Suprapubic skin (tissue), 4 donors: ENCODE measurements around the gene KCND1. TPM values are rescaled to one million over a fixed set of nuclear protein-coding genes. Genes with fewer than 3 reads are reported as not detected.

Experiments used
- DNase-seq, 2 donors: peaks; one replicate each; pipeline ENCODE4 v3.0.0-alpha.2; 2019; ENCODE audit warnings: low spot score in 2 of 2
- H3K27ac ChIP-seq: fragments of 200-600 bp; sonication (generic); one replicate; pipeline ENCODE4 v1.5.1; 2019
- H3K27me3 ChIP-seq: fragments of 200-600 bp; sonication (generic); one replicate; pipeline ENCODE4 v1.5.1; 2019
- H3K36me3 ChIP-seq: fragments of 200-600 bp; sonication (generic); one replicate; pipeline ENCODE4 v1.5.1; 2019
- H3K4me1 ChIP-seq: fragments of 200-600 bp; sonication (generic); one replicate; pipeline ENCODE4 v1.5.1; 2019
- H3K4me3 ChIP-seq: fragments of 200-600 bp; sonication (generic); one replicate; pipeline ENCODE4 v1.5.1; 2019; ENCODE audit warnings: mild to moderate bottlenecking
- H3K9me3 ChIP-seq: fragments of 200-600 bp; sonication (generic); one replicate; pipeline ENCODE4 v1.5.1; 2019
- EP300 ChIP-seq: sonication (generic); formaldehyde crosslinking; IDR thresholded peaks from one replicate; pipeline ENCODE4 v1.6.1; 2017; ENCODE audit warnings: antibody characterized with exemption
- POLR2A ChIP-seq, 2 donors: fragments of 450-650 bp; IDR thresholded peaks; one replicate each; pipeline ENCODE4 v1.6.1; 2017; ENCODE audit warnings: antibody characterized with exemption in 2 of 2, mild to moderate bottlenecking in 2 of 2, moderate library complexity in 2 of 2
- POLR2AphosphoS5 ChIP-seq, 3 donors: sonication (generic); formaldehyde crosslinking; IDR thresholded peaks; one replicate each; pipeline ENCODE4 v1.6.1; 2017; ENCODE audit warnings: antibody characterized with exemption in 3 of 3
- WGBS: methylation state at CpG from one replicate; pipeline ENCODE4 v1.1.5; 2018; 5-methylcytosine and 5-hydroxymethylcytosine counted together
- total RNA-seq, 4 donors: library from RNA; depleted of rRNA; stranded (reverse); fragments of >200 nt; gene quantifications; one replicate each; pipeline ENCODE4 v1.1.0, GENCODE V29; 2016
- TF ChIP-seq, protein P1 (sequence below), 2 donors: fragments of 200-600 bp in 1 of 2; fragments of 450-650 bp in 1 of 2; sonication (generic) in 1 of 2; IDR thresholded peaks; one replicate each; pipeline ENCODE4 v1.5.1; 2016 to 2019; ENCODE audit warnings: antibody characterized with exemption in 2 of 2, mild to moderate bottlenecking in 1 of 2, moderate library complexity in 1 of 2

Gene KCND1
- total RNA-seq, 4 donors from 2014 or later, result 0.55 to 2.8 (median 1.3) TPM

- Histone ChIP-seq H3K27me3 (no peaks in the 10 kb centered on the region), H3K4me1 (peaks cover 7% of the 10 kb centered on the region), H3K27ac (no peak overlapping the region), H3K9me3 (no peaks in the 10 kb centered on the region), H3K4me3 (no peak overlapping the region), H3K36me3 (peaks cover 3% of the 10 kb centered on the region)
- TF ChIP-seq EP300 (no peak), POLR2A (IDR thresholded peaks at IDR 0.05) (no peak)
- WGBS, result 65% methylated on average over 2 of the region's 2 CpGs
- no peak for DNase-seq
Observed at GRCh38 chrX:48942895-48943294, 28.7 kb downstream of the KCND1 start.

GRCh38 chrX:48940404-48940955 is 31.2 kb downstream of the KCND1 start:
- Histone ChIP-seq H3K27ac (no peak overlapping the region), H3K4me3 (no peak overlapping the region), H3K36me3 (peaks cover 3% of the 10 kb centered on the region), H3K9me3 (no peaks in the 10 kb centered on the region), H3K27me3 (no peaks in the 10 kb centered on the region), H3K4me1 (peaks cover 1% of the 10 kb centered on the region)
- TF ChIP-seq EP300 (no peak), POLR2A (IDR thresholded peaks at IDR 0.05) (no peak), POLR2AphosphoS5 (IDR thresholded peaks at IDR 0.05) (no peak)
- TF ChIP-seq, protein P1, sequence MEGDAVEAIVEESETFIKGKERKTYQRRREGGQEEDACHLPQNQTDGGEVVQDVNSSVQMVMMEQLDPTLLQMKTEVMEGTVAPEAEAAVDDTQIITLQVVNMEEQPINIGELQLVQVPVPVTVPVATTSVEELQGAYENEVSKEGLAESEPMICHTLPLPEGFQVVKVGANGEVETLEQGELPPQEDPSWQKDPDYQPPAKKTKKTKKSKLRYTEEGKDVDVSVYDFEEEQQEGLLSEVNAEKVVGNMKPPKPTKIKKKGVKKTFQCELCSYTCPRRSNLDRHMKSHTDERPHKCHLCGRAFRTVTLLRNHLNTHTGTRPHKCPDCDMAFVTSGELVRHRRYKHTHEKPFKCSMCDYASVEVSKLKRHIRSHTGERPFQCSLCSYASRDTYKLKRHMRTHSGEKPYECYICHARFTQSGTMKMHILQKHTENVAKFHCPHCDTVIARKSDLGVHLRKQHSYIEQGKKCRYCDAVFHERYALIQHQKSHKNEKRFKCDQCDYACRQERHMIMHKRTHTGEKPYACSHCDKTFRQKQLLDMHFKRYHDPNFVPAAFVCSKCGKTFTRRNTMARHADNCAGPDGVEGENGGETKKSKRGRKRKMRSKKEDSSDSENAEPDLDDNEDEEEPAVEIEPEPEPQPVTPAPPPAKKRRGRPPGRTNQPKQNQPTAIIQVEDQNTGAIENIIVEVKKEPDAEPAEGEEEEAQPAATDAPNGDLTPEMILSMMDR (IDR thresholded peaks at IDR 0.05), result no peak
- WGBS, result 83% methylated on average over 2 of the region's 2 CpGs
- DNase-seq, result no peak

DNA sequence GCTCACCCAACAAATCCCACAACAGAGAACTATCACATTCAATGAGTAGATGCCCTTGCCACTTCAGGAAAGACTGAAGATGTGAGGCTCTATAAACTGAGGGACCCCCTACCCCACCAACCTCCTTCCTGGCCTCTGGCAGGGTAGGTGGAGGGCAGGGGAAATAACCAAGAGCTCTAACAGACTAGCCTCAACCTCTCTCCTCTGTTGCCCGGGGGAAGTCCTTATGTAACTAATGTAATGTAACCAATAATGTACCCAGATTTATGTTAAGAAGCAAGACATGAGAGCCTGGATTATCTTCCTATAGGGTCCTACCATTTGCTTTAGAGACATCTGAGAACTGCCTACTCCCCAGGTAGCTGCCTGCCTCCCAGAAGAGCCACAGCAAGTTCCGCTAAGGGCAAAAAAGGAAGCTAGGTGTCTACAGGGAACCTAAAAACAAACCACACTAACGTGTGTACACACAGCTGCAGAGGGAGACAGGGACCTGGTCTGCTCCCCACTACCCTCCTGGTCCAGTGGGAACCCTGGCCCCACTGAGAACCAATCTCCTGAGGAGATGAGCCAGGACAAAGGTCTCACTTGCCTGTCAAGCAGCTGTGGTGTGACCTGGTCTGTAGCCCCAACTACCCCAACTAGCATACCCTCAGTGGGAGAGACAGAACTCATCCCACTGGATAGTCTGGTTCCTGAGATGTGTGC is 32.0 kb downstream of the KCND1 start:
- Histone ChIP-seq H3K4me3 (no peak overlapping the region), H3K9me3 (no peaks in the 10 kb centered on the region), H3K27ac (no peak overlapping the region), H3K36me3 (peaks cover 4% of the 10 kb centered on the region), H3K4me1 (no peaks in the 10 kb centered on the region), H3K27me3 (no peaks in the 10 kb centered on the region)
- 72% methylated on average over 3 of the region's 3 CpGs for WGBS
- TF ChIP-seq POLR2AphosphoS5 (IDR thresholded peaks at IDR 0.05) (no peak), POLR2A (IDR thresholded peaks at IDR 0.05) (no peak), EP300 (no peak)
- TF ChIP-seq, protein P1 (IDR thresholded peaks at IDR 0.05), result no peak
- DNase-seq, result no peak

DNA sequence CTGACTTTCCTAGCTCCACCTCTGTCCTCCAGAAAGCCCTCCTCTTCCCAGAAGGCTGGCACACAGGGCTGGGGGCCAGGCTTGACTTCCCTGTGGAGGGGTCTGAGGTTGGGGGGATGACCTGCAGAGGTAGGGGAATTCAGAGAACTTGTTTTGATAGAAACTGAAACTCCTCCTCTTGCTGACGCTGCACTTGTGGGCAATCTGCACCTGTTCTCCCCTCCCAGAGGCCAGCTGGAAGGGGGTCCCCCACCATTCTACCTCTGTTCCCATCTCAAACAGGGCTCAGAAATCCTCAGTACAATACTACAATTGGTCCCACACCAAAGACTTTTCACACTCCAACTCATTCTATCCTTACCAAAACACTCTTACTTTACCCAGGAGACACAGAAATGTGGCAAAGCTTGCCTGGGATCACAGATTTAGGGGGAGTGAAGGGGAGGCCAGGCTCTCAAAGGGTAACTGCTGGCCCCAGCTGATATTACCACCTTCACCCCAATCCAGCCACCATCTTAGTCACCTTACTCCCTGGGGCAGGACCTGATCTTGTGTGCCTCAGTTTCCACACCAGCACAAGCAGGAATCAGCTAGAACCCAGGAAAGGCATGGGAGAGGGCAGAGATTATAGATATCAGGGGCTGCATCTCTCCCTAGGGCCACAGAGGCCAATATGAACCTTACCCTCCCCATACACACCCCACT is 32.8 kb downstream of the KCND1 start:
- DNase-seq, result no peak
- WGBS, result 100% methylated on average over 1 of the region's 1 CpG
- H3K4me1 ChIP-seq, result no peaks in the 10 kb centered on the region
- TF ChIP-seq POLR2A (IDR thresholded peaks at IDR 0.05), result no peak
- TF ChIP-seq, protein P1 (IDR thresholded peaks at IDR 0.05), result no peak
- TF ChIP-seq POLR2AphosphoS5 (IDR thresholded peaks at IDR 0.05), result no peak
- no peak for TF ChIP-seq EP300
- peaks cover 11% of the 10 kb centered on the region for H3K36me3 ChIP-seq
- H3K9me3 ChIP-seq, result no peaks in the 10 kb centered on the region
- no peak overlapping the region for H3K27ac ChIP-seq
- no peak overlapping the region for H3K4me3 ChIP-seq
- H3K27me3 ChIP-seq, result no peaks in the 10 kb centered on the region

- peak in 1 of 2 donors; percentile 76 for DNase-seq
- WGBS, result 58% methylated on average over 8 of the region's 9 CpGs
- Histone ChIP-seq H3K4me1 (no peaks in the 10 kb centered on the region), H3K36me3 (peaks cover 16% of the 10 kb centered on the region), H3K27me3 (no peaks in the 10 kb centered on the region), H3K27ac (peak overlapping the region; percentile 51), H3K9me3 (no peaks in the 10 kb centered on the region), H3K4me3 (no peak overlapping the region)
- TF ChIP-seq POLR2AphosphoS5 (IDR thresholded peaks at IDR 0.05) (no peak), POLR2A (IDR thresholded peaks at IDR 0.05) (no peak), EP300 (no peak)
- TF ChIP-seq, protein P1 (IDR thresholded peaks at IDR 0.05), result no peak
Observed at GRCh38 chrX:48937054-48937907, 34.4 kb downstream of the KCND1 start.
